HG03097 (cell line): ENCODE data around the gene CEACAM20.
"Not testable (repeated sequence)": the region's sequence is repeated elsewhere in the genome, so short reads cannot be mapped to it uniquely, and the experiment has no call there.

Experiments used
- ATAC-seq: cut with Tn5 transposase; IDR thresholded peaks from one replicate; pipeline ENCODE4 v1.9.1; 2021; ENCODE audit not compliant: unreplicated experiment, low FRiP score

Gene CEACAM20

DNA sequence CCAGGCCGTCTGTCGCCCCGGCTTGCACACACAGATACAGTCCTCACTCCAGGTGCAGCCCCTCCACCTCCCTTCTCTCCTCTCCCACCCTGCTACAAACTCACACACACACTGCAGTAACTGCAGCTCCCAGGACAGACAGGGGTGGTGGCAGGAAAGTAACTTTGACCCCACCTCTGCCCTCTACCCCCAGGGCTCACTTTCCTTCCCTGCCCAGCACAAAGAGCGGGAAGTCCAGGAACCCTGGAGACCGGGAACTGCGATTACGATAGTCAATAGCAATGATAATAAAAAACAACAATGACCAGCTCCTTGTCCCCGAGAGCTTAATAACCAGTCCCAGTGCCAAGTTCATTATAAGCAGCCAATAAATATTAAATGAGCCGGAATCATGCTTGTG lies at the start of gene CEACAM20:
Gene CEACAM20, minus strand, starts transcription at position 140 of the 400 bp plus-strand sequence. CDS start 166 bp downstream, outside the sequence.
- ATAC-seq = no peak

- ATAC-seq = no peak
These were observed 48.0 kb upstream of the CEACAM20 start for GRCh38 chr19:44577566-44577874.

- no peak for ATAC-seq
These were observed 47.5 kb upstream of the CEACAM20 start for GRCh38 chr19:44576843-44577565.

DNA sequence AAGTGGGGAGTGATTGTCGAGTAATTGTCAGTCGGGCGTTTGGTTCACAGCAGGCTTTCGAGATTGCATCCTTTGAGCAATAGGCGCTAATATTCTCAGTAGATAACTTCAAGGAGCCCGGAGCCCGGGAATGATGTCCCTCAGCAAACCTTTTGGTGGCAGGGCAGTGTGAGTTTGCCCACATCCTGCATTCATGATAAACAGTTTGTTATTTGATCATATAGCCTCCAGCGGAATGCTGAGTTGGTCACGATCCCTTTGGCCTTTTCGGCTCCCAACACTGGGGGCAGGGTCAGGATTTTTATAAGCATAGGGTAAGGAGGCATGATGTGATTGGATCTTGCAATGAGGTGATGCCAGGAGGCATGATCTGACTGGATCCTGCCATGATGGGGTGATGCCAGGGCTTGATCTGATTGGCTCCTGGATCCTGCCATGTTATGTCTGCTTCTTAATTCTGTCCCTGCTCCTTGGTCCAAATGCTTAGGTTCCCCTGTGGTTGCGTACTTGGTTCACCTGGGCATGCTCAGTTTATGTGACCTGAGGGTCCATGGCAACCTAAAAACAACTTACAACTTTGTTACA lies 45.7 kb upstream of the CEACAM20 start:
- ATAC-seq = no peak

GRCh38 chr19:44574186-44574950 lies 44.9 kb upstream of the CEACAM20 start:
- no peak for ATAC-seq

DNA sequence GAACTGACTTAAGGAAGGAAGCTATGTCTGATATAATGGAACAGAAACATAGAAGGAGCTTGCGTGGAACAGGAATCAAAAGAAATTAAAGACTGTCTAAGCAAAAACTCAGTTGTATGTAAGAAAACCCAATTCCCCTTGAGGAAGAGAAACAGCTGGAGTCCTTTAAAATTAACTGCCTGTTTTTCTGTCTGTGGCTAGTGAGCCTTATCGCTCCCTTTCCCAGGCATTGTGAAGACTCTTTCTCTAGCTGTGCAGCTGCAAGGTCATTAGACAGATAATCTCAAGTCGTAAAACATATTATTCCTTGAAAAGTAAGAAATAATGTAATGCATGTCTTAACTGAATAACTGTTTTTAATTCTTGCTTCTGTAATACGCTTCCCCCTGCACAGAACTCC lies 44.2 kb upstream of the CEACAM20 start:
- no peak for ATAC-seq

- ATAC-seq = no peak
These were observed 43.7 kb upstream of the CEACAM20 start for GRCh38 chr19:44573183-44573582.

GRCh38 chr19:44572581-44572900 lies 43.1 kb upstream of the CEACAM20 start:
- ATAC-seq = no peak

DNA sequence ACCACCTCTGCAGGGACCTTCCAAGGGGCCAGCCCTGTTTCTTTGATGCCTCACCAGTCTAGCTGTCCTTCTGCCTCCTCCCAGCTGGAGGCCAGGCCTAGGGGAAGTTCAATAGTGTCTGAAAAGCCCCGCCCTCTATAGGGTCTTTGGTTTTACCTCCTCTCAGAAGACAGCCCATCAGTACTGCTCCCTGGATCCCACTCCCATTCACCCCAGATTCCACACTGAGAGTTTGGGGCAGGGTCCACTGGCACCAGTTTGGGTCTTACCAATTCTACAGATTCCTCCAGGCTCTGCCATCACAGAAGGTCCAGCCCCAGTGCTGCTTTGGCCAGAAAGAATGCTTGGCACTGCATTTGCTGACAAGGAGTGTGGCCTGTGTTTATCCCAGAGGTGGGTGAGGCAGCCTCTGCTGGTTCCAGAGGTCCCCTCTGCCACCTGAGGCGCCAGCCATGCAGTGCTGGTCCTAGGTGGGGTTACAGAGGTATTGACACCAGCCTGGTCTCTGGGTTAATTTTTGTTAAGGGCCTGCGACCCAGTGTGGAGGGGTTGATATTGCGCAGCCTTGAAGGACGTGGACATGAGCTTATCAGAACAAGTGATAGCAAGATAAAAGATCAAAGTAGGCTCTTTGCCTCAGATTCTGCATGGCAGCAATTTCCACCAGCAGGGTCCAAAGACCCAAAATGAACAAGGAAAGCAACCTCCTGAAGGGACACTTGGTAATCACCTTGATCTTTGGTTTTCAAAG lies 42.5 kb upstream of the CEACAM20 start:
- ATAC-seq = no peak

GRCh38 chr19:44570984-44571684 lies 41.7 kb upstream of the CEACAM20 start:
- ATAC-seq = no peak

DNA sequence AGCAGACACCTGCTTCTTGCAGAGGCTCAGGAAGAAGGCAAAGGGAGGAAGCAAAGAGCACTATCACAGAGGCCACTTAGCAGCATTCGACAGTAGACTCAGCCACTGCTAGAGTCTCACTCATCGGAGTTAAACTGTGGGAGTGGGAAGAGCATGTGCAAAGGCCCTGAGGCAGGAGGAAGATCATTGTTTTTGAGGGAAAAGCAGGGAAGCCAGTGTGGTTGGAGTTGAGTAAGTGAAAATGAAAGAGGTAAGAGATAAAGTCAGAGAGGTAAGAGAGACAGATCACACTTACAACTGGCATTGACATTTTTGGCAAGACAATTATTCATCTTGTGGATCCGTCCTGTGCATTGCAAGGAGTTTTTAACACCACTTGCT lies 41.1 kb upstream of the CEACAM20 start:
- ATAC-seq = no peak

DNA sequence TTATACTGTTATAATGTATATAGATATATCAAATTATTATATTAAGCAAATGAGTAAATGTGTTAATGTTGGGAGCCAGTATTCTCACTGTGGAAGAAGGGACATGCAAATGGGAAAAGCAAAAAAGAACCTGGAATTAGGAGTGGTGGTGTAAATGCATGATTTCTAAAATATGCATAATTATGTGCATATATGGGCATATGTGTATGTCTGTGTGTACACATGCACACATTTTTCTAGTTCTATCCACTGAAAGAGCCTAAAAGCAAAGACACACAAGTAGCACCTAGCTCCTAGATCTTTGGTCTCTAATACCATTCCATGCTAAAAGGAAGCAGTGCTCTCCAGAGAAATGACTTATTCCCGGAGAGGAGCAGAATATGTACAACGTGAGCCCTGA lies 38.3 kb upstream of the CEACAM20 start:
- no peak for ATAC-seq

GRCh38 chr19:44566984-44567383 lies 37.5 kb upstream of the CEACAM20 start:
- ATAC-seq = no peak

DNA sequence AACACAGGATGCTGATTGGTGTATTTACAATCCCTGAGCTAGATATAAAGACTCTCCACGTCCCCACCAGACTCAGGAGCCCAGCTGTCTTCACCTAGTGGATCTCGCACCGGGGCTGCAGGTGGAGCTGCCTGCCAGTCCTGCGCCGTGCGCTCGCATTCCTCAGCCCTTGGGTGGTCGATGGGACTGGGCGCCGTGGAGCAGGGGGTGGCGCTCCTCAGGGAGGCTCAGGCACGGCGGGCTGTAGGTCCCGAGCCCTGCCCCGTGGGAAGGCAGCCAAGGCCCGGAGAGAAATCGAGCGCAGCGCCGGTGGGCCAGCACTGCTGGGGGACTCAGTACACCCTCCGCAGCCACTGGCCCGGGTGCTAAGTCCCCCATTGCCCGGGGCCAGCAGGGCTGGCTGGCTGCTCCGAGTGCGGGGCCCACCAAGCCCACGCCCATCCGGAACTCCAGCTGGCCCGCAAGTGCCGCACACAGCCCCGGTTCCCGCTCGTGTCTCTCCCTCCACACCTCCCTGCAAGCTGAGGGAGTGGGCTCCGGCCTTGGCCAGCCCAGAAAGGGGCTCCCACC lies 33.7 kb upstream of the CEACAM20 start:
- ATAC-seq = not testable (repeated sequence)

GRCh38 chr19:44557933-44558332 lies 28.5 kb upstream of the CEACAM20 start:
- ATAC-seq = no peak

GRCh38 chr19:44554641-44555246 lies 25.3 kb upstream of the CEACAM20 start:
- ATAC-seq = no peak

DNA sequence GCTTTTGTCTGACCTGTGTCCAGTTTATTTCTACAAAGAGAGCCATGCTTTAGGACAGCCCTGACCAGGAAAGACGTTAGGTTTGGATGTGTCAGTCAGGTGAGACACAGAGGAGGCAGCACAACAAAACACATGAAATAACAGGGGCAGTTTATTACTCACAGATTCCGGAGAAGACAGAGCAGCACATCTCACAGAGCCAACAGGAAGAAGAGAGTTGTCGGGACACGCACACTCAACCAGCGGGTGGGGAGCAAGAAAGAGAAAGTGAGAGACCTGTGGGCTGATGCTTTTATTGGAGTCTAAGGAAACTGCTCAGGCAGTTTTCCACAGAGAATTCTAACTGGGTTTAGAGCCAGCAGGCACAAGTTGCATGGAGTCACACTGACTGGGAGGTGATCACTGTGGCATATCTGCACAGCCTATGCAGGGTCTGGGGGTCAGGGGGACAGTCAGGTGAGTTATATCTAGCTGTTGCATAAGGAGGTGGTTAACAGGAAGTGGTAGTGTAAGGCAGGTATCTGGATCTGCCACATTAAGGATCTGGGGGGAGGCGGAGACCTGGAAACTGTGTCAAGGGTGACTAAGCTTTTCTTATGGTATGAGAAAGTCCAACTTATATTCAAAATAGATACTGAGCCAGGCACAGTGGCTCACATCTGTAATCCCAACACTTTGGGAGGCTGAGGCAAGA lies 24.1 kb upstream of the CEACAM20 start:
- ATAC-seq = no peak

GRCh38 chr19:44552324-44552723 lies 22.8 kb upstream of the CEACAM20 start:
- no peak for ATAC-seq

GRCh38 chr19:44551850-44552249 lies 22.4 kb upstream of the CEACAM20 start:
- ATAC-seq = no peak
